WTC11 (cell line): ENCODE measurements around the gene IFITM5. TPM values are rescaled to one million over a fixed set of nuclear protein-coding genes. Genes with fewer than 3 reads are reported as not detected.

Experiments
- AFF4 ChIP-seq: sonication (generic); formaldehyde crosslinking; IDR thresholded peaks from 2 replicates; pipeline ENCODE4 v1.8.1; 2023; ENCODE audit warnings: mild to moderate bottlenecking, missing genetic modification reagents, borderline replicate concordance
- ATF2 ChIP-seq: sonication (generic); formaldehyde crosslinking; IDR thresholded peaks from 2 replicates; pipeline ENCODE4 v1.8.1; 2022; ENCODE audit warnings: low read depth, missing genetic modification reagents, borderline replicate concordance
- ATF3 ChIP-seq: sonication (generic); formaldehyde crosslinking; conservative IDR thresholded peaks from 2 replicates; pipeline ENCODE4 v1.8.1; 2022; ENCODE audit warnings: mild to moderate bottlenecking, missing genetic modification reagents
- ATF6 ChIP-seq: sonication (generic); formaldehyde crosslinking; IDR thresholded peaks from 2 replicates; pipeline ENCODE4 v1.8.1; 2023; ENCODE audit warnings: mild to moderate bottlenecking, missing genetic modification reagents
- CBFB ChIP-seq: sonication (generic); formaldehyde crosslinking; IDR thresholded peaks from 2 replicates; pipeline ENCODE4 v1.8.1; 2022; ENCODE audit warnings: mild to moderate bottlenecking, low read depth, missing genetic modification reagents
- CREM ChIP-seq: sonication (generic); formaldehyde crosslinking; IDR thresholded peaks from 2 replicates; pipeline ENCODE4 v1.8.1; 2022; ENCODE audit warnings: mild to moderate bottlenecking, missing genetic modification reagents, moderate library complexity
- E2F1 ChIP-seq: sonication (generic); formaldehyde crosslinking; IDR thresholded peaks from 2 replicates; pipeline ENCODE4 v1.8.0; 2022; ENCODE audit warnings: mild to moderate bottlenecking, missing genetic modification reagents
- EMX1 ChIP-seq: fragments of 250-450 bp; sonication (Bioruptor Pico); IDR thresholded peaks from 2 replicates; pipeline ENCODE4 v1.8.0; 2021; ENCODE audit warnings: mild to moderate bottlenecking
- ESRRA ChIP-seq: sonication (generic); formaldehyde crosslinking; IDR thresholded peaks from 2 replicates; pipeline ENCODE4 v1.8.1; 2022; ENCODE audit warnings: mild to moderate bottlenecking, missing genetic modification reagents, borderline replicate concordance
- ETV6 ChIP-seq: sonication (generic); formaldehyde crosslinking; IDR thresholded peaks from 2 replicates; pipeline ENCODE4 v1.8.1; 2022; ENCODE audit warnings: mild to moderate bottlenecking, missing genetic modification reagents
- GTF2I ChIP-seq: fragments of 250-450 bp; sonication (Bioruptor Pico); conservative IDR thresholded peaks from 2 replicates; pipeline ENCODE4 v1.4.0; 2021; ENCODE audit warnings: mild to moderate bottlenecking
- HMGXB4 ChIP-seq: sonication (generic); formaldehyde crosslinking; IDR thresholded peaks from 2 replicates; pipeline ENCODE4 v1.8.1; 2023; ENCODE audit warnings: mild to moderate bottlenecking, moderate library complexity, missing genetic modification reagents
- JAZF1 ChIP-seq: fragments of 250-450 bp; sonication (Bioruptor Pico); IDR thresholded peaks from 2 replicates; pipeline ENCODE4 v1.9.0; 2021; ENCODE audit warnings: moderate library complexity, mild to moderate bottlenecking, inconsistent platforms
- JUN ChIP-seq: sonication (generic); formaldehyde crosslinking; IDR thresholded peaks from 2 replicates; pipeline ENCODE4 v1.8.0; 2023; ENCODE audit warnings: mild to moderate bottlenecking, missing genetic modification reagents
- OVOL2 ChIP-seq: fragments of 250-450 bp; sonication (Bioruptor Pico); IDR thresholded peaks from 2 replicates; pipeline ENCODE4 v1.9.0; 2021; ENCODE audit warnings: mild to moderate bottlenecking, borderline replicate concordance
- PREB ChIP-seq: sonication (generic); formaldehyde crosslinking; IDR thresholded peaks from 2 replicates; pipeline ENCODE4 v1.8.1; 2022; ENCODE audit warnings: mild to moderate bottlenecking, missing genetic modification reagents, moderate library complexity, borderline replicate concordance
- PRRX2 ChIP-seq: fragments of 250-450 bp; sonication (Bioruptor Pico); IDR thresholded peaks from 2 replicates; pipeline ENCODE4 v1.8.0; 2021; ENCODE audit warnings: mild to moderate bottlenecking
- RORB ChIP-seq: fragments of 250-450 bp; sonication (Bioruptor Pico); IDR thresholded peaks from 2 replicates; pipeline ENCODE4 v1.9.0; 2021; ENCODE audit warnings: mild to moderate bottlenecking
- SMAD4 ChIP-seq: sonication (generic); formaldehyde crosslinking; IDR thresholded peaks from 2 replicates; pipeline ENCODE4 v1.8.0; 2022; ENCODE audit warnings: mild to moderate bottlenecking, missing genetic modification reagents
- TP53 ChIP-seq: sonication (generic); formaldehyde crosslinking; IDR thresholded peaks from 2 replicates; pipeline ENCODE4 v1.8.1; 2023; ENCODE audit warnings: mild to moderate bottlenecking, missing genetic modification reagents
- ZBTB43 ChIP-seq: sonication (generic); formaldehyde crosslinking; IDR thresholded peaks from 2 replicates; pipeline ENCODE4 v1.8.1; 2023; ENCODE audit warnings: mild to moderate bottlenecking, missing genetic modification reagents
- ZNF219 ChIP-seq: sonication (generic); formaldehyde crosslinking; IDR thresholded peaks from 2 replicates; pipeline ENCODE4 v1.8.0; 2023; ENCODE audit warnings: missing genetic modification reagents, mild to moderate bottlenecking, borderline replicate concordance
- ZNF512 ChIP-seq: sonication (generic); formaldehyde crosslinking; IDR thresholded peaks from 2 replicates; pipeline ENCODE4 v1.8.1; 2022; ENCODE audit warnings: missing genetic modification reagents, borderline replicate concordance
- total RNA-seq: library from RNA; stranded (reverse); gene quantifications from 3 replicates; pipeline ENCODE4 v1.2.3, GENCODE V29; 2021

Gene IFITM5
- total RNA-seq, 1 experiment from 2014 or later = not detected

GRCh38 chr11:287821-288477, 11.4 kb downstream of the IFITM5 start (continued):
- no peak for TF ChIP-seq ESRRA (CRISPR knock-in tag)
- TF ChIP-seq CREM (CRISPR knock-in tag) = no peak
- no peak for TF ChIP-seq ZNF512 (CRISPR knock-in tag)
- TF ChIP-seq JUN (CRISPR knock-in tag) = no peak
- TF ChIP-seq ETV6 (CRISPR knock-in tag) = 0 out of 2 replicates have a peak, but pooled peaks have one; percentile 34
- no peak for TF ChIP-seq CBFB (CRISPR knock-in tag)
- TF ChIP-seq E2F1 (CRISPR knock-in tag) = no peak
- no peak for TF ChIP-seq PREB
- no peak for TF ChIP-seq GTF2I (CRISPR knock-in tag)
- no peak for TF ChIP-seq ZNF219
- no peak for TF ChIP-seq JAZF1 (CRISPR knock-in tag)
- no peak for TF ChIP-seq ATF2 (CRISPR knock-in tag)
- TF ChIP-seq OVOL2 (CRISPR knock-in tag) = no peak
- no peak for TF ChIP-seq PRRX2 (CRISPR knock-in tag)
- TF ChIP-seq TP53 = 0 out of 2 replicates have a peak, but pooled peaks have one; percentile 34
- no peak for TF ChIP-seq SMAD4 (CRISPR knock-in tag)
- no peak for TF ChIP-seq AFF4 (CRISPR knock-in tag)
- TF ChIP-seq ATF3 (CRISPR knock-in tag) = no peak
- TF ChIP-seq ATF6 (CRISPR knock-in tag) = no peak
- no peak for TF ChIP-seq RORB (CRISPR knock-in tag)
- TF ChIP-seq HMGXB4 = no peak
- no peak for TF ChIP-seq EMX1
- no peak for TF ChIP-seq ZBTB43 (CRISPR knock-in tag)
